Parathyroid adenoma (tissue), 2 donors: Measurements from ENCODE around the gene TMEM44.
A peak's percentile ranks its signal among the peaks of the same experiment; 100 is the strongest.

ENCODE experiments used
- H2AFZ ChIP-seq: fragments of 300-600 bp; sonication (generic); one replicate; pipeline ENCODE4 v1.7.0; 2017; ENCODE audit warnings: antibody characterized with exemption, mild to moderate bottlenecking
- H3K27ac ChIP-seq: fragments of 300-600 bp; sonication (generic); one replicate; pipeline ENCODE4 v1.7.0; 2017
- H3K27me3 ChIP-seq: fragments of 300-600 bp; sonication (generic); one replicate; pipeline ENCODE4 v1.7.0; 2017; ENCODE audit warnings: low read length; ENCODE audit not compliant: control insufficient read depth, insufficient read depth
- H3K36me3 ChIP-seq: fragments of 300-600 bp; sonication (generic); one replicate; pipeline ENCODE4 v1.7.0; 2017; ENCODE audit warnings: low read length; ENCODE audit not compliant: control insufficient read depth, insufficient read depth
- H3K4me1 ChIP-seq: fragments of 300-600 bp; sonication (generic); one replicate; pipeline ENCODE4 v1.7.0; 2017; ENCODE audit warnings: control low read depth
- H3K4me2 ChIP-seq: fragments of 300-600 bp; sonication (generic); one replicate; pipeline ENCODE4 v1.7.0; 2017; ENCODE audit warnings: low read length
- H3K4me3 ChIP-seq: fragments of 300-600 bp; sonication (generic); one replicate; pipeline ENCODE4 v1.7.0; 2017; ENCODE audit warnings: low read depth, low read length
- H3K79me2 ChIP-seq: fragments of 300-600 bp; sonication (generic); one replicate; pipeline ENCODE4 v1.7.0; 2017; ENCODE audit warnings: control low read depth
- H3K9ac ChIP-seq: fragments of 300-600 bp; sonication (generic); one replicate; pipeline ENCODE4 v1.7.0; 2017; ENCODE audit warnings: mild to moderate bottlenecking
- H3K9me3 ChIP-seq: fragments of 300-600 bp; sonication (generic); one replicate; pipeline ENCODE4 v1.7.0; 2017; ENCODE audit warnings: low read length; ENCODE audit not compliant: control insufficient read depth
- CTCF ChIP-seq: fragments of 300-600 bp; sonication (generic); IDR thresholded peaks from one replicate; pipeline ENCODE4 v1.7.0; 2017; ENCODE audit warnings: antibody characterized with exemption, mild to moderate bottlenecking
- donor health status: primary hyperparathyroidism.

The TMEM44 gene

GRCh38 chr3:194561306-194561974, 71.8 kb downstream of the TMEM44 start:
- Histone ChIP-seq H3K27ac (no peak overlapping the region), H3K27me3 (no peaks in the 10 kb centered on the region), H3K9ac (no peak overlapping the region), H3K9me3 (no peaks in the 10 kb centered on the region), H3K4me1 (peaks cover under 1% of the 10 kb centered on the region), H3K4me2 (no peak overlapping the region), H3K79me2 (no peaks in the 10 kb centered on the region), H3K36me3 (no peaks in the 10 kb centered on the region), H3K4me3 (no peak overlapping the region), H2AFZ (no peak overlapping the region)
- no peak for TF ChIP-seq CTCF

- Histone ChIP-seq H3K27ac (no peak overlapping the region), H2AFZ (no peak overlapping the region), H3K36me3 (no peaks in the 10 kb centered on the region), H3K79me2 (no peaks in the 10 kb centered on the region), H3K4me1 (peaks cover 13% of the 10 kb centered on the region), H3K4me2 (no peak overlapping the region), H3K9me3 (no peaks in the 10 kb centered on the region), H3K27me3 (no peaks in the 10 kb centered on the region), H3K9ac (no peak overlapping the region), H3K4me3 (no peak overlapping the region)
- TF ChIP-seq CTCF, result no peak
Measured at GRCh38 chr3:194560047-194560446, 73.2 kb downstream of the TMEM44 start.

GRCh38 chr3:194559530-194559929, 73.7 kb downstream of the TMEM44 start:
- no peaks in the 10 kb centered on the region for H3K9me3 ChIP-seq
- H3K27me3 ChIP-seq, result no peaks in the 10 kb centered on the region
- no peak for TF ChIP-seq CTCF
- no peaks in the 10 kb centered on the region for H3K79me2 ChIP-seq
- peaks cover 17% of the 10 kb centered on the region for H3K4me1 ChIP-seq
- H3K9ac ChIP-seq, result no peak overlapping the region
- H3K4me2 ChIP-seq, result no peak overlapping the region
- H3K36me3 ChIP-seq, result no peaks in the 10 kb centered on the region
- no peak overlapping the region for H2AFZ ChIP-seq
- H3K27ac ChIP-seq, result no peak overlapping the region
- no peak overlapping the region for H3K4me3 ChIP-seq

- Histone ChIP-seq H3K4me3 (no peak overlapping the region), H2AFZ (peak overlapping the region; percentile 82), H3K9ac (no peak overlapping the region), H3K36me3 (no peaks in the 10 kb centered on the region), H3K27me3 (no peaks in the 10 kb centered on the region), H3K9me3 (no peaks in the 10 kb centered on the region), H3K4me2 (no peak overlapping the region), H3K79me2 (no peaks in the 10 kb centered on the region), H3K4me1 (peaks cover 22% of the 10 kb centered on the region), H3K27ac (peak overlapping the region; percentile 29)
- no peak for TF ChIP-seq CTCF
Measured at GRCh38 chr3:194556086-194557056, 76.8 kb downstream of the TMEM44 start.
